GM04503 (cell line): ENCODE measurements around the gene ATXN1.
"Not testable (repeated sequence)": the region's sequence is repeated elsewhere in the genome, so short reads cannot be mapped to it uniquely, and the experiment has no call there.

ENCODE experiments used
- DNase-seq: peaks from one replicate; pipeline ENCODE4 v3.0.0-alpha.2; 2012; ENCODE audit warnings: low read depth

The ATXN1 gene

DNA sequence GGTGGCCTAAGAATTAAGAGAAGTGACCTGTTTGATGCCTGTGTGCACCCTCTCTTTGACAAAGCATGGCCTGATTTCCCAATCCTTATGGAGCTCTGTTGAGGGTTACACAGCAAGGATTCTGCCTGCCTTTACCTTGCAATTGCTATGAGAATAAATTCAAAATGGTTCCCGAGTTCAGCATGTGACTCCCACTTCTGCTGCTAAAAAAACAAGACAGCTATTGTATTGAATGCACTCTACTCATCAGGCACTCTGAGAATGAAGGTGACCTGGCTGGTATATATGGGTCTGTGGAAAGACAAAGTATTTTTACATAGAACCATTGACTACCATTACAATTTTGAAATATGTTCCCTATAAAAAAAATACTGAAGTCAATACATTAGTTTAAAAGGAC is 190.3 kb downstream of the ATXN1 start:
- DNase-seq = no peak

DNA sequence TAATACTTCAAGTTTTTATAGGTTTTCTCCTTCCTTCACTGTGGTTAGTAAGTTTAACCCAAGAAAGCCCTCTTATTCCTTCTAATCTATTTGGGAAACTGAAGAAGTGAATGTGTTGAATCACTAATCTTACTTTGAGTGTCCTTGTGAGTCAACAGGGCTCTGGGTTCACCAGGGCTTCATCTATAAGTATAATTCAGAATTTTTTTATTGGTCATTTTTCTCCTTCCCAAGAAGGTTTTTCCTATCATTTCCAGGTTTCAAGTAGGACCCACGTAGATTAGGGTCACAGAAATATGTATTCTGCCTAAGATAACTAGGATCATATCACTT is 191.1 kb downstream of the ATXN1 start:
- DNase-seq = no peak

DNA sequence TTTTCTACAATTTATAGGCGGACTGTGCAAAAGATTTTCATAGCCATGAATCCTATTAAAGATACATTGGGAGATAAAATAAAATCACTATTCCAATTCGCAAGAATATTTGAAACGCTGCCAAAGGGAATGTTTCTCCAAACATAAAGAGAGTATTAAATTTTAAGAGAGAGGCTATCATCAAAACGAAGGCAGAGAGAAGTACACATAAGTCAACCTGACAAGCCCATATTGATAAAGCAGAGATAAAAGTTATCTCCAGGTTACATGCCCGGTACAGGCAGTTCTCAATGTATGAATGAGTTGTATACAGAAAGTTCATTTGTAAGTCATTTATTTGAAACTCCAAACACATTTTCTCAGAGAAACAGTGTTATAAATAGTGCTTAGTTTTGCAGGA is 193.1 kb downstream of the ATXN1 start:
- no peak for DNase-seq

DNA sequence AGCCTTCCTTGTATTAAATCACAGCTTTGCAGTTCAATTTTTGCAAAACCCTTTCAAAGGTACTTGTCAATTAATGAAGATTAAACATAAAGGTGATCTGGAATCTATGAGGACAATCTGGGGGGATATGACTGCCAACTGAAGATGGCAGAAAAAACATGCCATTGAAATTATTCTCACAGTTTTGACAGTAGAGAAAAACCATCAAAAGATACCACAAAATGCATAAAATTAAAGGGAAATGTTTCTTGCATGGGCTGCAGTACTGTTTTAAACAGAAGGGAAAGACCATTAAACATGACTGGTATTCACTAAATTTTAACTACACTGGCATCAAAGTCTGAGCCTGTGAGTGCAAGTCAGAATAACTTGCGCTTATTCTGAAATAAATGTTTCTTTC is 194.2 kb downstream of the ATXN1 start:
- no peak for DNase-seq

DNA sequence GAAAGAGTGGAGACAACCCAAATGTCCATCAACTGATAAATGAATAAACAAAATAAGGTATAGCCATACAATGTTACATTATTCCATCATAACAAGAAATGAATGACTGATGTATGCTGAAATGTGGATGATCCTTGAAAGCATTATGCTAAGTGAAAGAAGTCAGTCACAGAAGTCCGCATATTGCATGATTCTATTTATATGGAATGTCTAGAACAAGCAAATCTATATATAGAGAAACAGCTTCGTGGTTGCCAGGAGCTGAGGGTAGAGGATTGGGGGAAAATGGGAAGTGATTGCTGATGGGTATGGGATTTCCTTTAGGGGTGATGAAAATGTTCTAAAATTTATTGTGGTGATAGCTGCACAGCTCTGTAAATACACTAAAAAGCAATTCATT is 196.8 kb downstream of the ATXN1 start:
- DNase-seq = no peak

DNA sequence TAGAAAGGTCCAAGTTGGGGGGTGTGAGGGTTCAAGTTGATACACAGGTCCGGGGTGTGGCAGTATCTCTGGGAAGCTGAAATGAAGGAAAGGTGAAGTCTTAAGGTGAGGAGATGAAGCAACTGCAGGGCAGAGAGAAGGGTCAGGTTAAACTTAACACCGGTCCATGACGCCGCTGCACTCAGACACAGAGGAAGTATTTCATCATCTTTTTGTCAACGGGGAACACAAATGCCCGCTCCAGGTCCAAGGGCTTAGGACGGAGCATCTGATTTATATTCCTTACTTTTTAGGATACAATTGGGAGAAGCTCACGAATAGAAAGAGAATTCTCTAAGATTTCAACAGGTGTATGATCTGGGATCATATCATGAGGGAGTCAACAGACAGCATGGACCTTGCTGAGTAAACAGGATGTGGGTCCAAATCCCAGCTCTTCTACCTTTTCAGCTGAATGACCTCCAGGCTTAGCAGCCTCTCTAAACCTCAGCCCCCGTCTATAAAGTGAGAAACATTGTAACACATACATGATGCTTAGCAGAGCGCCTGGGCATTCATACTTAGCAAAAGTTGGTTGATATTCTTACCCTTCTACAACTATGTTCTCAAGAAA is 197.5 kb downstream of the ATXN1 start:
- no peak for DNase-seq

DNA sequence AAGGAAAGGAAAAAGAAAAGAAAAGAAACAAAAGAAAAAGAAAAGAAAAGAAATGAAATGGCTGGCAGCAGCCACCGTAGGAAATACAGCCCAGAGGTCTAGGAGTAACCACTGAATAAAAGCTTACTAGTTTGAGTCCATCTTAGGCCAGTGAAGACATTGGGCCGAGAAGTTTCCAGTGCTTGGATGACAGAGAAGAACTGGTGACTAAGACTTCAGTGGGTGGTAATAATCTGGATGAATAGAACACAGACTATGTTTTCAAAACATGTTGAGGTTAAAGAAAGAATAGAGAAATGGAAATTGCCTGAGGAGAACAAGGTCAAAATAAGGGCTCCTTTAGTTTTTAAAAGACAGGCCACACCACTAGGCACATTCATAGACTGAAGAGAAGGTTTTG is 198.8 kb downstream of the ATXN1 start:
- DNase-seq = no peak

DNA sequence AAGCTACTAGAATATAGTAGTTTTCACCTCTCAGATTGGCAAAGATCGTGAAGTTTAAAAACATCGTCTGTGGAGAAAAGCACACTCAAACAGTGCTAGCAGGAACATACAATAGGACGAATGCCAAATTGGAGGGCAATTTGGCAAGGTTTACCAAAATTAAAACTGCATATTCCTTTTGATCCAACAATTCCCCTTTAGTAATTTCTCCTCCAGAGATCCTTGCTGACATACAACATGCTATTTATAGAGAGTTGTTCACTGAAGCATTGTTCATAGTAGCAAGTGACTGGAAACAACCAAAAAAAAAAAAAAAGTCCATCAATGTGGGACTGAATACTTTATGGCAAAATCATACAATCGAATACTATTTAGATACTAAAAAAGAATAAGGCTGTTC is 202.2 kb downstream of the ATXN1 start:
- DNase-seq = no peak

DNA sequence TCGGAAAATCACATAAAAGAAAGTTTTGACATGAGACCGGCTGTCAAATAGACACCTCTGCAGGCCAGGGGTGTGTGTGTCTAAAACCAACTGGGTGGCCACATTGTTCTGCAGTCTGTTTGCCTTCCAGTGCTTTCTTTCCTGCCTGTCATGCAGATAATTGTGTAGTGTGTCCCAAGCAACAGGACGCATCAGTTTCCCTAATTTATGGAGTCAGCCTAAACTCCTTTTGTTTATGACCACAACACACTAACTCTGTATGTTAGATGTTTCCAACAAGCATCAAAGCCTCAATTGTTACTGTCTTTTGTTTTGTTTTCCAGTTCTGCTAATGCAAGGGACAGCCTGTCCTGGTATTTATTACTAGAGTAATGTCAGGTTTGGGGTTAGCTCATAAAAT is 205.7 kb downstream of the ATXN1 start:
- DNase-seq = no peak

DNA sequence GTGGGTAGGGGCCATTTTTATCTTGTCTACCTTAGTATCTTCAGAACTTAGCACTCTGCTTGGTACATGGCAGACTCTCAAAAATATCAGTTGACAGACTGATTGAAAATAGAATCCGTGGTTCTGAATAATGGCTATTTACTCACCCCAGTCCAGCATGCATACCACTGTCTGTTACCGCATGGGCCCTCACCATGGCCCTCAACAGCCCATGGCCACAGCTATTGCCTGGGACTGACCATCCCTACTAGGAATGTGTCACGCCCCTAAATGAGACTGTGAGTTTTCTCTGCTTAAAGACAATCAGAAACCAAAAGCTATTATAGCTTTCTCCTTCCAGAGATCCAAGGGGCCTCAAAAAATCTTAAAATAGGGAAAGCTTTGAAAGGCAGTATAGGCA is 207.7 kb downstream of the ATXN1 start:
- DNase-seq = no peak

DNA sequence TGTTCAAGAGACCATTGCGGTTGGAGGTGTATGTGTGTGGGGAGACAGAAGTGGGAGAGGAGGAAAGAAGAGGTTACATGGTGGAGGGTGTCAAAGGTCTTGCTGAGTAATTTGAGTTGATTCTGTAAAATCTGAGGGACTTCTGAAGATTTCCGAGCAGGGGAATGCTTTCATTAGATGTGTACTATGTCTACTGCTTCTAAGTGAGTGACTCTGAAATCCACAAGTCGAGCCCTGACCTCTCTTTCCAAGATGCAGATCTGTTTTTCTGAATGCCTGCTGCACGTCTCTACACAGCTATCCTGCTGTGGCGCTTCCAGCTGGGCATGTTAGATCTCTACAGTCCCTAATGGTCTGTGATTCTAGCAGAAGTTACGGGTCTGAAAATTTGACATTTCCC is 209.8 kb downstream of the ATXN1 start:
- no peak for DNase-seq

DNA sequence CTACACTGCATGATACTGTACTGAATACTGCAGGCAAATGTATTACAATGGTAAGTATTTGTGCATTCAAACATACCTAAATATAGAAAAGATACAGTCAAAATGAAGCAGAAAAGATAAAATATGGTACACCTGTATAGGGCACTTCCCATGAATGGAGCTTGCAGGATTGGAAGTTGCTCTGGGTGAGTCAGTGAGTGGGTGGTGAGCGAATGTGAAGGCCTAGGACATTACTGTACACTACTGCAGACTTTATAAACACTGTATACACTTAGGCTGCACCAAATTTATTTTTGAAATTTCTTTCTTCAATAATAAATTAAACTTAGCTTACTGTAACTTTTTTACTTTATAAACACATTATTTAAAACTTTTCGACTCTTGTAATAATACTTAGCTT is 213.1 kb downstream of the ATXN1 start:
- DNase-seq = no peak

DNA sequence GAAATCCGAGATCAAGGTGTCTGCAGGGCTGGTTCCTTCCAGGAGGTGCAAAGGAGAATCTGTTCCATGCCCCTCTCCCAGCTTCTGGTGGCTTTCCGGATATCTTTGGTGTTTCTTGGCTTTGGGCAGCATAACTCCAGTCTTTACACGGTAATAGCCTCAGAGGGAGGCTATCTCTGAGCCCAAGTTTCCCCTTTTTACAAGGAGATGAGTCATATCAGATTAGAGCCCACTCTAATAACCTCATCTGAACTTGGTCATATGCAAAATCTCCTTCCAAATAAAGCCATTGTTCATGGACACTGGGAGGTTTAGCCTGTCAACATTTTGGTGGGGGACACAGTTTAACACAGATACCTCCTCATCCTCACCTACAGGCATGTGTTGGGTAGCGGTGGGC is 213.7 kb downstream of the ATXN1 start:
- DNase-seq = no peak

DNA sequence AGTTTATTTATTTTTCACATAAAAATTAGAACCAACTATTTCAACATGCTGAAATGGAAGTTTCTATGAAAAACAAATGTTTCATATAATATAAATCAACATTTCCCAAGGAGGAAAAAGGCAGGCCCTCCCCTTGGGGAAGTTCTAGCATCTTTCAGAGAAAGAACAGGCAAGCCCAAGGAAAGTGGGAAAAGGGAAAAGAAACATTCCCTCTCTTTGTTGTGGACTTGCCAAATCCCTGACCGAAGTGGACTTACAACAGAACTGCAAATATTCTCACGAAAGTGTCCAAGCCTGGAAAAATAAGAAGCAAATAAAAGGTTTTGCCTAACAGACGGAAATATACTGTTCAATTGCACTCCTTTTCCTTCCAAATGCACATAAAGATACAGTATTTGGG is 214.4 kb downstream of the ATXN1 start:
- DNase-seq = no peak

DNA sequence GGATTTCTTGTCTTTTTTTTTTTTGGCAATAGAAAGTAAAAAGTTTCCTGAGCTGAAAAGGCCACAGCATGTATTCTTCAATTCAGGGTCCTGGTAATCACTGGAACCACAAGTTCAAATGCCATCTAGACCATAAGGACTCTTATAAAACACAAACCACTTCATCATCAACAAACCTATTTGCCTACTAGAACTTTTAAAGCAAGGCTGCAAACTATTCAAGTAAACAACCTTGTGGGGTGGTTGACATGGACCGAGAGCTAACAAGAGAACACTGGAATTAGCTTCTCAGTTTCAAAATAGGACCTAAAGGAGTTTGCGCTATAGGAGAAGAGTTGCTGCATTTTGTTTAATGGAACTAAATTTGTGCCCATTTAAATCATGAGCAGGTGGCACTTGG is 215.9 kb downstream of the ATXN1 start:
- no peak for DNase-seq

DNA sequence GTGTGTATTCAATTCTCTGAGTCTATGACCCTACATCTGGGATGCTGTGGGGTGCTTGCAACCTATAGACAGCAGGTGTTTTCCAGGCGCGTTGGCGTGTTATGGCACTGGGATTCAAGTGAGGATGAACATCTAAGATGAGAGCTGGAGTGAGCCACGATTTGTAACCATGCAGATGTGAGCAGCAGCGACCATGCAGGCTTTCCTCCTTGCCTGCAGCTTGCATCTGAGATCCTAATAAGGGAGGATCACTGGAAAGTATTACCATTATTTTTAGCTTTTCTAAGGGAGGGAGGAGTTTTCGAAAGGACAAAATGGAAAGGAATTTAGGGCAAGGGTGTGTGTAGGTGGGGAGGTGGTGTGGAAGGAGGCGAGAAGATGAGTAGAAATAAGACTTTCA is 216.7 kb downstream of the ATXN1 start:
- no peak for DNase-seq

DNA sequence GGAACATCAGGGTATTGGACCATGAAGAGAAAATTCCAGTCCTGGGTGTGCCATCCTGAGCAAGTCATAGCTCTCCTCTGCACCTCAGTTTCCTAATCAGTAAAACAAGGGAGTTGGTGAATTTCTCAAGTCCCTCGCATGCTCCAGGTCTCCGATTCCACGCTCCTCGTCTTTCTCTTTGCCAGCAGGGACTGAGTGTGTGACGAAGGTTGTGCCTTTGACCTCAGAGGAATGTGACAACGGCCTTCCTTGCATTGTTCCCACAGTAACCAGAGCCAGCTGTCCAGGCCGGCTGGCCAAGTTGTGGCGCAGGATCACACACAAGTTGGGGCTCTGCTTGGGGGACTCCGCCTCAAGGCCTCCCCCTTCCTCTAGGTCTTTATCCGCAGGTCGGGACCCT is 217.3 kb downstream of the ATXN1 start:
- peak; percentile 78 for DNase-seq

DNA sequence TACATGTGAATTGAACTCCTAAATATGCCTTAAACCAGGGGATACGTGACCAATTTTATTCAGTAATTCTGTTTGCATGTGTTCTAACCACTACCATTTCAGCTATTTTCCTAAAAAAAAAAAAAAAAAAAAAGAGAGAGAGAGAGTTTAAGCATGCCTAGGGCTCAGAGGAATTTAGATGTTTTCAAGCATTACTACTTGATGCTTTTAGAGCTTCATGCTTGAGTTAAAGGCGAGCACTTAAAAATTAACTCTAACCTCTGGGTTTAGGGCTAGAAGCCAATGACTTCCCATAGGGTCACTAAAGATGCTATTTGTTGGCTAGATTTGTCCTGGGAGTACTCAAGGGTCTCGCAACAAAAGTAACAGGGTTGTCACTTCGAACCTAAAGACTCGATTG is 217.7 kb downstream of the ATXN1 start:
- DNase-seq = no peak

DNA sequence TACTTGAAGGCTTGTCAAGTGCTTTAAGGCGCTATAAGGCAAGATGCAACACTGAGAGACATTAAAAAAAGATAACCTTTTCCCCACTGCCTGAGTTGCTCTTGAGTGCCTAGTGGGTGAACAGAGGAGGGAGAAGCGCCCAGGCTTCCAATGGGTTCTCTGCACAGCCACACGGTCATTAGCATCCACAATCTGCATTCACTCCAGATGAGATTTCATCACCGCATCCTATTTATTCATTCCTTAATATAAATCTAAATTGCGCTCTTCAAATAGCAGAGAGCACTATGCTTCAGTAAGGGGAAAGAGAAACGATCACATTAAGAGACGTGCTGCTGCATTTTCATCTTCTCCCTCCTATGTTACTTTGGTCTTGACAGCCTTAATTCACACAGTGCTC is 219.2 kb downstream of the ATXN1 start:
- DNase-seq = no peak

DNA sequence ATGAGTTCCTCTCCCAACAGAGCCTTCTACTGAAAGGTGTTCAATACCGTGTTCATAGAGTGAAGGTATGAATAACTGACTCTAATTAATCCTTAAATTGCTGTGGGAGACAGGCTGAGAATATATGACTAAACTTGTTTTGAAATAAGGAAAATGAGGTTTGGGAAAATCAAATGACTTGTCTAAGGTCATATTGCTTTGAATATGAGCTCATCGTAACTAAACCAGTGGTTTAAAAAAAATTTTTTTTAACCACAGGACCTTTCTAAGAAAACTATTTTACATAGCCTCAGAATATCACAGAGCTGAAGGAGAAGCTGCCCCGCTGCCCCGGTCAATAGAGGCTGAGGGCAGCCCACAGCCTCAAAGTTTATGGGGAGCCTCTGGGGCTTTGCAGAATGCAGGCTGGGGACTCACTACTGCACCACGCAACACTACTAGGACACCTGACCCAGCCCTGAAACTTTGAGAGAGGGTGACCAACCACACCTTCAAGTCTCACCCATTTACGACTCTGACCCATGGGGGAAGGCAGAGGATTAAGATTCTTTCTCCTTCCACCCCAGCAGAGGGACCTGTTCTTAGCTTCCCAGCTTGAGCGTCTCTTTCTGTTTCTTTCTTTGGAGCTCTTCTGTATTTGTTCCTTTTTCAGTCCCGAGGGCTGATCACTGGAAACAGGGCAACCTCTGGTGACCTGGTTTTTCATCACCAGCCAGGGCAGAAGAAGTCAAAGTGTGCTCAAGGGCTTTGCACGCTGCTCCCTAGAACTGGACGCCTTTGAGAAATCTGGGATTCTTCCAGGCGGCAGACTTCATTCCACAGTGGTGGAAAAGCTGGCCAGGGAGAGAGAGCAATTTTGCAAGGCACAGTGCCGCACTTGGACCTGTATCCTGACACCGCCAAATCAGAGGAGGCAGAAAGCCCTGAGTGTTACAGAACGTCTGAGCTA is 220.2 kb downstream of the ATXN1 start:
- peak; percentile 44 for DNase-seq

DNA sequence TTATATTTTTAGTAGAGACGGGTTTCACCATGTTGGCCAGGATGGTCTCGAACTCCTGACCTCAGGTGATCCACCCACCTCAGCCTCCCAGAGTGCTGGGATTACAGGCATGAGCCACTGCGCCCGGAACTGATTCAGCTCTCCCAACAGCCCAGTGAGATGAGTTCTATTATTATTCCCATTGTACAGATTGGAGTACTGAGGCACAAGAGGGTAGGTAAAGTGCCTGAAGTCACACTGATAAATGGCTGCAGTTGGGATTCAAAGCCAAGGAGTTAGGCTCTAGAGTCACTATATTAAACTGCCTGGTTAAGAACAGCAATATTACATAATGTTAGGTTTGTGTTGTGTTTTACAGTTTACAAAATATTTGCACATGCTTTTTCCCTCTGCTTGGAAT is 220.9 kb downstream of the ATXN1 start:
- DNase-seq = not testable (repeated sequence)

DNA sequence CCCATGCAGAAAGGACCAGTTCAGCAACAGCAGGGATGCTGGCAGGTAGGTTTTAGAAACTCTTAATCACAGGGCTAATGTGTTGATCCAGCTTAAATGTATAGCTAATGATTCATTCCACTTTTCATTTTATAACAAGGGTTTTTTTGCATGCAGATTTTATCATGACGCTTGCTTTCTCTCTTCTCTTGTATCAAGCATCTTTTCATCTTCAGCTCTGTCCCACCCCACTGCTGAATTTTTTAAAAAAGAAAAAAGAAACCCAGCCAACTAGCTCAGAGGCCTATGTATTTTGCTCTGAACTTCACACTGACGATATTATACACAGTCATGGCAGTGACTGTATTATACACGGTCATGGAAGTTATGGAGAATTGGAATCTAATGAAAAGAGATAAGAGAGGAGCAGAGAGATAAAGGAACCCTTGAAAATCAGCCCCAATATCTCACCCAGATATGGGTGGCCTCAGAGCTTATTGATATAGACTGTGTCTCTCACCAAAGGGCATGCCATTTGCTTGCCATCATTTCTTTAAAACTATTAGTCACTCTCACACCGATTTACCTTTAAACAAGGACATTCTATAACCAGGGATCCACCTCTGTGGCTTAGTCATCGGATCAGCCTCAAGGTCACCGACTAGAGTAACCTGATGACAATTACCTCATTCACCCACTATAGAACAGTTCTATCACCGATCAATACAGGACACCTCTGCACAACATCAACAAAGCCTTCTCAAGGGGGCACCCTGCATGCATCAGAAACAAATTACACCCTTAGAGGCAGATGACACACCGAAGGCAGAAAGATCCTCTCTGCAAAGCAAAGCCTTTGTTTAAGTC is 222.0 kb downstream of the ATXN1 start:
- DNase-seq = no peak

DNA sequence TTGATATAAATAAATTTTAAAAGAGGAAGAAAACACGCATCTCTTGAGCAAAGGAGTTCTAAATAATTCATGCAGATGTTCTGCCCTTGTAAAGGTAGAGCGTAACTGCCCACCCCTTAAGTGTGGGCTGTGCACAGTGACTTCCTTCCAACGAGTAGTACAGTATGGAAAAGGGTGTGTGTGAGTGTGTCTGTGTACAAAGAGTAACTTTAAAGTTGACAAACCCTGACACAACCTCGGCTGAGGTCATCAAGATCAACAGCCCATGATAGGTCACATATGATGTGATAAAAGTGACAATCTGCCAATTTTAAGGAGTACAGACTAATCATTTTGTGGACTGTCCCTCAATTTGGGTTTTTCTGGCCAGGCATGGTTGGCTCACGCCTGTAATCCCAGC is 225.7 kb downstream of the ATXN1 start:
- no peak for DNase-seq
